Osteoblast (primary cell): ENCODE measurements around the gene VSIG8. TPM values are rescaled to one million over a fixed set of nuclear protein-coding genes. Genes with fewer than 3 reads are reported as not detected.

Experiments
- DNase-seq: peaks from one replicate; pipeline ENCODE4 v3.0.0; 2011; ENCODE audit warnings: low spot score, mixed read lengths; ENCODE audit not compliant: insufficient read length; ENCODE audit errors: missing footprints
- H2AFZ ChIP-seq: 2 replicates; pipeline ENCODE4 v1.6.0; 2011; ENCODE audit warnings: mild to moderate bottlenecking, low read length
- H3K27ac ChIP-seq: 2 replicates; pipeline ENCODE4 v1.5.1; 2011; ENCODE audit warnings: mild to moderate bottlenecking, low read depth, low read length, moderate library complexity
- H3K27me3 ChIP-seq: 2 replicates; pipeline ENCODE4 v1.6.0; 2012; ENCODE audit warnings: mild to moderate bottlenecking, control low read depth, inconsistent platforms, low read length, moderate library complexity; ENCODE audit not compliant: insufficient read depth
- H3K36me3 ChIP-seq: 2 replicates; pipeline ENCODE4 v1.5.1; 2011; ENCODE audit warnings: mild to moderate bottlenecking, low read length, control low read depth, moderate library complexity; ENCODE audit not compliant: insufficient read depth
- H3K4me1 ChIP-seq: 2 replicates; pipeline ENCODE4 v1.5.1; 2011; ENCODE audit warnings: mild to moderate bottlenecking, low read length, control low read depth, moderate library complexity; ENCODE audit not compliant: insufficient read depth
- H3K4me2 ChIP-seq: 2 replicates; pipeline ENCODE4 v1.6.0; 2011; ENCODE audit warnings: mild to moderate bottlenecking, low read length; ENCODE audit not compliant: insufficient read depth
- H3K4me3 ChIP-seq: fragments of 200-600 bp; sonication (generic); 3 replicates; pipeline ENCODE4 v1.5.1; 2012; ENCODE audit warnings: mild to moderate bottlenecking, low read length, inconsistent platforms; ENCODE audit not compliant: insufficient read depth
- H3K79me2 ChIP-seq: 2 replicates; pipeline ENCODE4 v1.6.0; 2012; ENCODE audit warnings: mild to moderate bottlenecking, low read length, control low read depth, inconsistent platforms; ENCODE audit not compliant: insufficient read depth
- H3K9me3 ChIP-seq: 2 replicates; pipeline ENCODE4 v1.5.1; 2011; ENCODE audit warnings: low read depth, low read length, control low read depth
- H4K20me1 ChIP-seq: 2 replicates; pipeline ENCODE4 v1.6.0; 2012; ENCODE audit warnings: mild to moderate bottlenecking, low read length, control low read depth; ENCODE audit not compliant: insufficient read depth
- CTCF ChIP-seq: IDR thresholded peaks from 2 replicates; pipeline ENCODE4 v1.5.1; 2011; ENCODE audit warnings: mild to moderate bottlenecking, low read depth, low read length, moderate library complexity; ENCODE audit errors: extremely low read depth
- total RNA-seq: library from RNA; depleted of rRNA; stranded (reverse); fragments of >200 nt; gene quantifications from 2 replicates; pipeline ENCODE4 v1.2.3, GENCODE V29; 2012

VSIG8 gene
- total RNA-seq, 1 donor: not detected

DNA sequence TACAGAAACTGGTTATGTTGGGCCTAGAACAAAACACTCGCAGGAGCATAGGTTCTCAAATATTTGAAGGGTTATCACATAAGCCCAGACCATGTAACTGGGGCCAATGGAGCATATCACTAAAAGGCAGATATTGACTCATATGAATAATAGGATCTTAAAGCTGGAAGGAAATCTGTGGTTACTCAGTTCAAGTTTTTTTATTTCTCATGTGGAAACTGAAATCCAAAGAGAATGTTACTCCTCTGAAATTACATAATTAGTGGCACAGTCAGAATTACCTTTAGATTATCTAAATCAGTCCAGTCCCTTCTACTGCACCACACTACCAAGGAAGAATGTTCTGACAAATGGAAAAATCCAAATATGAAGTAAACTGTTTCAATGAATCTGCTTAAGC is 23.7 kb downstream of the VSIG8 start:
- Histone ChIP-seq H3K79me2 (no peaks in the 10 kb centered on the region), H3K9me3 (no peaks in the 10 kb centered on the region), H2AFZ (no peak overlapping the region), H3K4me3 (no peak overlapping the region), H3K4me1 (no peaks in the 10 kb centered on the region), H3K27me3 (no peaks in the 10 kb centered on the region), H3K36me3 (no peaks in the 10 kb centered on the region), H4K20me1 (no peaks in the 10 kb centered on the region), H3K27ac (no peak overlapping the region), H3K4me2 (no peak overlapping the region)
- TF ChIP-seq CTCF: no peak
- DNase-seq: no peak

DNA sequence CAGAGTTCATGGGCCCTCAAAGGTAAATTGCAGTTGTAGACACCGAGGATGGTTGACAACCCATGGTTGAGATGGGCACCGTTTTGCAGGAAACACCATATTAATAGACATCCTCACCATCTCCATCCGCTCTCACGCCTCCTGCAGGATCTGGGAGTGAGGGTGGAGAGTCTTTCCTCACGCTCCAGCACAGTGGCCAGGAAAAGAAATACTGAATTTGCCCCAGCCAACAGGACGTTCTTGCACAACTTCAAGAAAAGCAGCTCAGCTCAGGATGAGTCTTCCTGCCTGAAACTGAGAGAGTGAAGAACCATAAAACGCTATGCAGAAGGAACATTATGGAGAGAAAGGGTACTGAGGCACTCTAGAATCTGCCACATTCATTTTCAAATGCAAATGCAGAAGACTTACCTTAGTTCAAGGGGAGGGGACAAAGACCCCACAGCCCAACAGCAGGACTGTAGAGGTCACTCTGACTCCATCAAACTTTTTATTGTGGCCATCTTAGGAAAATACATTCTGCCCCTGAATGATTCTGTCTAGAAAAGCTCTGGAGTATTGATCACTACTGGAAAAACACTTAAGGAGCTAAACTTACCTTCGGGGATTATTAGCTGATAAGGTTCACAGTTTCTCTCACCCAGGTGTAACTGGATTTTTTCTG is 26.5 kb downstream of the VSIG8 start:
- no peak overlapping the region for H3K27ac ChIP-seq
- H3K36me3 ChIP-seq: no peaks in the 10 kb centered on the region
- DNase-seq: no peak
- H4K20me1 ChIP-seq: no peaks in the 10 kb centered on the region
- H3K9me3 ChIP-seq: no peaks in the 10 kb centered on the region
- no peaks in the 10 kb centered on the region for H3K4me1 ChIP-seq
- H3K4me3 ChIP-seq: no peak overlapping the region
- no peak overlapping the region for H2AFZ ChIP-seq
- H3K4me2 ChIP-seq: no peak overlapping the region
- H3K79me2 ChIP-seq: no peaks in the 10 kb centered on the region
- TF ChIP-seq CTCF: peak; percentile 11
- H3K27me3 ChIP-seq: no peaks in the 10 kb centered on the region

DNA sequence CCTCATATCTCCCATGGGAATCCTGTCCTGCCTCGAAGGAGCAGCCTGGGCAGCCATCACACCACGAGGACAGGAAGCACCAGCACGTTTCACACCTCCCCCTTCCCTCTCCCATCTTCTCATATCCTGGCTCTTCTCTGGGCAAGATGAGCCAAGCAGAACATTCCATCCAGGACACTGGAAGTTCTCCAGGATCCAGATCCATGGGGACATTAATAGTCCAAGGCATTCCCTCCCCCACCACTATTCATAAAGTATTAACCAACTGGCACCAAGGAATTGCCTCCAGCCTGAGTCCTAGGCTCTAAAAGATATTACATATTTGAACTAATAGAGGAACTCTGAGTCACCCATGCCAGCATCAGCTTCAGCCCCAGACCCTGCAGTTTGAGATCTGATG is 27.1 kb downstream of the VSIG8 start:
- Histone ChIP-seq H2AFZ (no peak overlapping the region), H3K36me3 (no peaks in the 10 kb centered on the region), H3K4me1 (peaks cover 1% of the 10 kb centered on the region), H3K27me3 (no peaks in the 10 kb centered on the region), H3K79me2 (no peaks in the 10 kb centered on the region), H3K27ac (no peak overlapping the region), H3K9me3 (no peaks in the 10 kb centered on the region), H3K4me3 (no peak overlapping the region), H4K20me1 (no peaks in the 10 kb centered on the region), H3K4me2 (no peak overlapping the region)
- no peak for DNase-seq
- no peak for TF ChIP-seq CTCF

DNA sequence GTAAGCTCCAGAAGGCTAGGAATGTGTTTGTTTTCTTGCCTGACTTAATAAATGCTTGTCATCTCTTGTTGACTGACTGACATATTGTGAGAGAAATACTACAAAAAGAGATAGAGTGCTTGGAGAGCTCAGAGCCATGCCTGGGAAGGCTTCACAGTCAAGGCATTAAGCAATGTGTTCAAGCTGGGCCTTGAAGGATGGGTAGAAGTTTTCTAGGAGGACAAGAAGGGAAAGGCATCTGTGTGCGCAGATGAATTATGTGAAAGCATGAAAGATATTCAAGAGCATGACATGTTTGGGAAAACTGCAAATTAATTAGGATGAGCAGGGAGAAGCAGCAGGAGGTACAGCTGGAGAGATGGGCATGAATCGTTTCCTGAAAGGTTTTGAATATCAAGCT is 30.1 kb downstream of the VSIG8 start:
- H3K27ac ChIP-seq: no peak overlapping the region
- H3K9me3 ChIP-seq: no peaks in the 10 kb centered on the region
- H3K4me1 ChIP-seq: peaks cover 6% of the 10 kb centered on the region
- no peak overlapping the region for H2AFZ ChIP-seq
- H4K20me1 ChIP-seq: no peaks in the 10 kb centered on the region
- H3K4me3 ChIP-seq: no peak overlapping the region
- TF ChIP-seq CTCF: no peak
- no peaks in the 10 kb centered on the region for H3K36me3 ChIP-seq
- H3K79me2 ChIP-seq: no peaks in the 10 kb centered on the region
- no peaks in the 10 kb centered on the region for H3K27me3 ChIP-seq
- no peak for DNase-seq
- no peak overlapping the region for H3K4me2 ChIP-seq
